IPS-18a (cell line): Measurements from ENCODE around the gene CSNK2A1.
"Not testable (repeated sequence)": the region's sequence is repeated elsewhere in the genome, so short reads cannot be mapped to it uniquely, and the experiment has no call there.

Experiments used
- H3K27ac ChIP-seq: one replicate; pipeline ENCODE4 v1.5.1; 2013; ENCODE audit warnings: low read length
- H3K27me3 ChIP-seq: one replicate; pipeline ENCODE4 v1.6.1; 2013; ENCODE audit warnings: mild to moderate bottlenecking, low read length; ENCODE audit not compliant: control insufficient read depth, insufficient read depth
- H3K36me3 ChIP-seq: one replicate; pipeline ENCODE4 v1.6.1; 2013; ENCODE audit warnings: low read depth, low read length; ENCODE audit not compliant: control insufficient read depth
- H3K4me1 ChIP-seq: one replicate; pipeline ENCODE4 v1.6.1; 2013; ENCODE audit warnings: low read depth, low read length; ENCODE audit not compliant: control insufficient read depth
- H3K4me3 ChIP-seq: one replicate; pipeline ENCODE4 v1.5.1; 2013; ENCODE audit warnings: low read length
- H3K9ac ChIP-seq: one replicate; pipeline ENCODE4 v1.6.1; 2013; ENCODE audit warnings: mild to moderate bottlenecking, low read length, moderate library complexity
- H3K9me3 ChIP-seq: one replicate; pipeline ENCODE4 v1.6.1; 2013; ENCODE audit warnings: low read depth, low read length; ENCODE audit not compliant: control insufficient read depth

CSNK2A1 gene

GRCh38 chr20:478949-479429, 64.6 kb downstream of the CSNK2A1 start:
- H3K36me3 ChIP-seq = peaks cover 52% of the 10 kb centered on the region
- H3K9me3 ChIP-seq = no peaks in the 10 kb centered on the region
- no peak overlapping the region for H3K9ac ChIP-seq
- no peaks in the 10 kb centered on the region for H3K27me3 ChIP-seq
- H3K4me3 ChIP-seq = no peak overlapping the region
- no peaks in the 10 kb centered on the region for H3K4me1 ChIP-seq
- no peak overlapping the region for H3K27ac ChIP-seq

DNA sequence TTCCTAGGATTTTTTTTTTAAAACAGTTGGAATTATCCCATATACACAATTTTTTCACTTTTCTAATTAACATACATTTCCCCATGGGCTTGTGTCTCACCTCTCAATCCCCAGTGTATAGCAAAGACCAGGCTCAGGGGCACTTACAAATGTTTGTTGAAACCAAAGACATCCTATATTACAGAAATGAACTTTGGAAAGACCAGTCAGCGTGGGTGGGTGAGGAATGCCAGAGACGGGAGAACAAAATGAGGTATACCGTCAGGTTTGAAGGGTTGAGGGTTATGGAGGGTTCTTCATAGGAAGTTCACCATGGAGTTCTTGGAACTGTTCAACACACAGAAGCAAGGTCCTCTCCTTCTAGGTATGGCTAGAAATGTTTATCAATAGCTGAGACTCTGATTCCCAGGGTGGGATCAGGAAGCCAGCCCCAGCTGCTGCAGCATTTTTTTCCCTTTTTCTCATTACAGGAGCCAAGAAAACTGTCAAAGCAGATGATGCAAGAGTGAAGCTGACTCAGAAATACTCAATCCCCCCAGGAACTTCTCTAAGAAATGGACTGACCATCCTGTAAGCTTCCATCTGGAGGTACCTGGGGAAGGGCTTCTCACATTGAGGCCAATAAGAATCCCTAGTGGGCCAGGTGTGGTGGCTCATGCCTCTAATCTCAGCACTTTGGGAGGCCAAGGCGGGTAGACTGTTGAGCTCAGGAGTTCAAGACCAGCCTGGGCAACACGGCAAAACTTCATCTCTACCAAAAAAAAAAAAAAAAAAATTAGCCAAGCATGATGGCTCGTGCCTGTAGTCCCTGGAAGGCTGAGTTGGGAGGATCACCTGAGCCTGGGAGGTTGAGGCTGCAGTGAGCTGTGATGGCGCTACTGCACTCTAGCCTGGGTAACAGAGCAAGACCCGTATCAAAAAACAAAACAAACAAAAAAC, 65.3 kb downstream of the CSNK2A1 start:
- Histone ChIP-seq H3K9ac (no peak overlapping the region), H3K9me3 (no peaks in the 10 kb centered on the region), H3K36me3 (peaks cover 46% of the 10 kb centered on the region), H3K4me1 (no peaks in the 10 kb centered on the region), H3K27ac (no peak overlapping the region), H3K27me3 (no peaks in the 10 kb centered on the region), H3K4me3 (no peak overlapping the region)

- H3K27me3 ChIP-seq, H3K9me3 ChIP-seq, H3K9ac ChIP-seq, H3K4me1 ChIP-seq, H3K4me3 ChIP-seq, H3K27ac ChIP-seq: not testable (repeated sequence)
- H3K36me3 ChIP-seq = peaks cover 31% of the 10 kb centered on the region
Measured at GRCh38 chr20:476561-477249, 66.9 kb downstream of the CSNK2A1 start.

DNA sequence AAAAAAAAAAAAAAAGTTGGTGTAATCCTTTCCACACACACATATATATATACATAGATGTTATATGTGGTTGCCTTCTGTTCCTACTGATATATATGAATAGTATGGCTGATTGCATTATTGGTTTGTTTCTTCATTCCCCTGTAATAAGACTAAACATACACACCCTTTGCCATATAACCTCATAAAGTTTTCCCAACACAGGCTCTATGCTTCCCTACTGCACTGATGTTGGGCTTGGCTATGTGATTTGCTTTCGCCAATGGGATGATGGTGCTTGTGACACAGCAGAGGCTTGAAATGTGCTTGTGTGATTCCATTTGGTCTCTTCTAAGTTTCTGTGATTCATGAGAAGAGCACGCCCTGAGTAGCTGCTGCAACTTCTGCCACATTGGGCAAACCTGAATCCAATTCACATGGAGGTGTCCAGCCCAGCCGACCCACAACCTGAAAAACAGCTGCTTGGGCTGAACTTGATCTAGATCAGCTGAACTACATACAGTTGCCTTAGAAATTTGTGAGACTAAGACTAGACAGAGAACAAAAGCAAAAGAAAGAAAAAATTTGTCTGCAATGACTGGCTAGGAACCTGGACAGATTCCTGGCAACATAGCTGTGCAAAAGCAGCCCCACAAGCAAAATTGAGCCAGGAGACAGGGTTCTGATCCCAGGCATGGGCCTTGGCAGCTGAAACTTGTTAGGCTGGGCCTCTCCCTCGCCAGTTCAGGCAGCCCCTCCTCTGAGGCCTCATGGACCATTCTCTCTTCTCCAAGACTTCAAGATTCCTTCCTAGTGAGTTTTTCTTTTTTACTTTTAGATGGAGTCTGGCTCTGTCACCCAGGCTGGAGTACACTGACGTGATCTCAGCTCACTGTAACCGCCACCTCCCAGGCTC, 67.9 kb downstream of the CSNK2A1 start:
- Histone ChIP-seq H3K4me3 (no peak overlapping the region), H3K4me1 (no peaks in the 10 kb centered on the region), H3K9me3 (no peaks in the 10 kb centered on the region), H3K36me3 (peaks cover 24% of the 10 kb centered on the region), H3K27ac (no peak overlapping the region), H3K9ac (no peak overlapping the region), H3K27me3 (no peaks in the 10 kb centered on the region)

DNA sequence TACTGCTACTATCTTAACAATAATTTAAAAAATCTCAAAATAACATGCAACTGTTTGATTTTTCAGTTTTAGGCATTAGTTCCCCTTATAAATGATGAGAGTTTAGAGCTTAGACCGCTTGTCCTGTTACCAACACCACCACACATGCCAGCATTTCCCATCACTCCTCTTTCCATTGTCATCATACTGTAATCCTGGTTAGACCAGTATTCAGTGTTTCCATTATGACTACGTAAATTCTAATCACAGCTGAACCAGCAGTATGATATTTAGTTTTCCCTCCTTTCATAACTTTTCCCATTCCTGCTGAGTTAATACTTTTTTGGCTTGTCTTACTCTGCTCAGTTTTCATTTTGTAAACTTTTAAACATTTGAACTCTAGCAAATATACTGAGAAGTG, 69.0 kb downstream of the CSNK2A1 start:
- Histone ChIP-seq H3K9me3 (no peaks in the 10 kb centered on the region), H3K4me1 (no peaks in the 10 kb centered on the region), H3K36me3 (peaks cover 19% of the 10 kb centered on the region), H3K9ac (no peak overlapping the region), H3K4me3 (no peak overlapping the region), H3K27me3 (no peaks in the 10 kb centered on the region), H3K27ac (no peak overlapping the region)

GRCh38 chr20:472889-473292, 70.7 kb downstream of the CSNK2A1 start:
- no peak overlapping the region for H3K27ac ChIP-seq
- H3K36me3 ChIP-seq = peaks cover 9% of the 10 kb centered on the region
- H3K9me3 ChIP-seq = no peaks in the 10 kb centered on the region
- peaks cover 6% of the 10 kb centered on the region for H3K4me1 ChIP-seq
- H3K9ac ChIP-seq = no peak overlapping the region
- H3K27me3 ChIP-seq = peaks cover 9% of the 10 kb centered on the region
- H3K4me3 ChIP-seq = no peak overlapping the region

- Histone ChIP-seq H3K36me3 (peaks cover 3% of the 10 kb centered on the region), H3K9me3 (no peaks in the 10 kb centered on the region), H3K27ac (no peak overlapping the region), H3K9ac (no peak overlapping the region), H3K27me3 (peaks cover 12% of the 10 kb centered on the region), H3K4me3 (no peak overlapping the region), H3K4me1 (peaks cover 12% of the 10 kb centered on the region)
Measured at GRCh38 chr20:472137-472846, 71.3 kb downstream of the CSNK2A1 start.

DNA sequence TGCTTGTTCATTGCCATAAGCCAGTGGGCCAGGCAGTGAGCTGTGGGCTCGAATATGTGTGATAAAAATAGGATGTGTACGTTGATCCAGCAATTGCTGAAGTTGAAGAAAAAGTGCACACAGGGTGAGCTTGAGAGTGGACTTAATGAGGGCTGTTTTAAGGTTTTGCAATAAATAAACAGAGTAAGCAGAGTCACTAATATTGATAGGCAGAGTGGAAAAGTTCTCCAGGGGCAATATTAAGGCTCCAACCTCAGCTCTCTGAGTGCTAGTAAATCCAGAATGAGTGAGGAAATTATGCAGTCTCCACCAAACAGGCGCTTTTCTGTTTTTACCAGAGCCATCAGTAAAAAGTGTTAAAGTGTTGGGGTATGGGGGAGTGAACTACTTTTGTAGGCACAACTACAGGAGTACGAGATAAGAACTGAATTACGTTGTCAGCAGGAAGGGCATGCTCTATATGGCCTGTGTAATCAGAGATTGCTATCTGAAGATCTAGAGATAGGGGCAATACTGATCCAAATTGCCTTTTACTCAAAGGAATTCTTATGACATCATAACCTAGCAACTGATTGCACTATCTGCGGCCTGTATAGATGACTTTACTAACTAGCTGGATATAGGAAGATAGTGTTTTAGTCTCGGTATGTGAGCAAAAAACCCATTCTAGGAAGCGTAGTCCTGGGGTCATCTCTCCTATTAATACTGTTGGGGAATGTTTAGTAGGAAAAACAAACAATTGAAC, 73.7 kb downstream of the CSNK2A1 start:
- Histone ChIP-seq H3K36me3 (no peaks in the 10 kb centered on the region), H3K9ac (no peak overlapping the region), H3K9me3 (no peaks in the 10 kb centered on the region), H3K27me3 (peaks cover 18% of the 10 kb centered on the region), H3K4me3 (no peak overlapping the region), H3K4me1 (peaks cover 13% of the 10 kb centered on the region), H3K27ac (no peak overlapping the region)

DNA sequence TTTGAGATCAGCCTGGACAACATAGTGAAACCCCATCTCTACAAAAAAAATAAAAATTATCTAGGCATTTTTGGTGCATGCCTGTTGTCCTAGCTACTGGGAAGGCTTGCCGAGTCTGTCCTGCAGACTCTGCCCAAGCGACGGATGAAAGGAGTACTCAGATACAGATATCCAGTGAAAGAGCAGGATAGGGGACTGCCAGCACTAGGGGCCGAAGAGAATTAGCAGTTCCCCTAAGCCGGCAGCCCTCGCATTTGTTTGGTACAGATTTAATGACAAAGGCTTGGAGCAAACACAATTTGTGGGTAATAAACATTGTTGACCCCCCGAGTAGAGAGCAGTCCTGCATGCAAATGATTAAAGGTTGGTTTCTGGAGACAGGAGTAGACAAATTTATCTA, 75.8 kb downstream of the CSNK2A1 start:
- peaks cover 17% of the 10 kb centered on the region for H3K4me1 ChIP-seq
- no peaks in the 10 kb centered on the region for H3K9me3 ChIP-seq
- no peak overlapping the region for H3K9ac ChIP-seq
- H3K27ac ChIP-seq = no peak overlapping the region
- peak overlapping the region; percentile 3 for H3K4me3 ChIP-seq
- H3K27me3 ChIP-seq = peaks cover 40% of the 10 kb centered on the region
- H3K36me3 ChIP-seq = no peaks in the 10 kb centered on the region

- H3K27me3 ChIP-seq = peaks cover 40% of the 10 kb centered on the region
- no peak within 1 kb of the TSS for H3K27ac ChIP-seq
Measured at GRCh38 chr20:462199-462991, 81.2 kb downstream of the CSNK2A1 start, which contains the start of gene TBC1D20. TBC1D20 (minus strand) TSS chr20:462533; CDS start chr20:462405, 128 bp downstream.

More at GRCh38 chr20:462199-462991, 81.2 kb downstream of the CSNK2A1 start, which contains the start of gene TBC1D20:
- Histone ChIP-seq H3K36me3 (no peaks in the 10 kb centered on the region), H3K9ac (peak within 1 kb of the TSS; percentile 56), H3K4me1 (peaks cover 9% of the 10 kb centered on the region), H3K9me3 (no peaks in the 10 kb centered on the region), H3K4me3 (peak within 1 kb of the TSS; percentile 92)
